H4 (cell line): Measurements from ENCODE around the gene SH3BGRL3. TPM values are rescaled to one million over a fixed set of nuclear protein-coding genes. Genes with fewer than 3 reads are reported as not detected.
"Not testable (repeated sequence)": the region's sequence is repeated elsewhere in the genome, so short reads cannot be mapped to it uniquely, and the experiment has no call there.

Source experiments
- DNase-seq: peaks from one replicate; pipeline ENCODE4 v3.0.0-alpha.2; 2015; ENCODE audit warnings: low spot score
- total RNA-seq: library from RNA; depleted of rRNA; stranded (reverse); fragments of >200 nt; shearing (Covaris generic); gene quantifications from 2 replicates; pipeline ENCODE4 v1.2.3, GENCODE V29; 2014; rRNA removed

Gene SH3BGRL3
- total RNA-seq, 1 experiment from 2014 or later, result 126 TPM

GRCh38 chr1:26317146-26317545, 37.3 kb downstream of the SH3BGRL3 start:
- DNase-seq, result no peak

GRCh38 chr1:26317612-26318337, 37.9 kb downstream of the SH3BGRL3 start, which contains the start of gene CD52:
TSS of gene CD52 (plus strand) at chr1:26317958. CDS start at chr1:26318018, 60 bp downstream.
- DNase-seq, result no peak

GRCh38 chr1:26318338-26319064, 38.6 kb downstream of the SH3BGRL3 start:
- DNase-seq, result no peak

- DNase-seq, result no peak
These were observed 41.0 kb downstream of the SH3BGRL3 start for GRCh38 chr1:26320896-26321295.

DNA sequence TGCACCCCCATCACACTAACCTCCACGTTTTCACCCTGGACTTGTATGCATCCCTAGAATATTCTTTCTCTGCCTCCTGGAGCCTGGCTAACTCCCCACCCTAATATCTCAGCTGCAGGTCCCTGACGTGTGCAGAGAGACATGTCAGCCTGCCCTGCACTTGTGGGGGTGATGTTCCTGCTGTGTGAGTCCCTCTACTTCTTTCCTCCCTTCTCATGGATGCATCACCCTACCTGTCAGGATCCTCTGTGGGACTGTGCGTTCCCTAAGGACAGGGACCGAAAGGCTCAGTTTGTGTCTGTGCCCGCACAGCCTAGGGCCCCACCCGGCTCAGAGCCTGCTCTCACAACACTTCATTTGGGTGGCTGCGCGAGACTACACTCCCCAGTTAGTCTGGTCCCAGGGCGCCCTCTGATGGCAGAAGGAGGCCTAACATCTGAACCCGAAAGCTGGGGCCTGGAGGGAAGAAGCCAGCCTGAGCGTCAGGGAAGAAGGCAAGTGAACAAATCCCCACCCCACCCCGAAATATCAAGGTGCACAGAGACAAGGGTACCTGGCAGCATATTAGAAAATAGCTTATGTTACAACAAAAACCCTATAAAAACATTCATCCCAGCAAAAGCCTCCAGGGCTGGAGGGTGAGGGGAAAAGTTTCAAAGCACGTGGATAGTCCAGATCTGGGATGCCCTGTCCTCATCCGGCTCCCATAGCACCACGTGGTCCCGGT, 41.6 kb downstream of the SH3BGRL3 start:
- DNase-seq, result peak; percentile 75

DNA sequence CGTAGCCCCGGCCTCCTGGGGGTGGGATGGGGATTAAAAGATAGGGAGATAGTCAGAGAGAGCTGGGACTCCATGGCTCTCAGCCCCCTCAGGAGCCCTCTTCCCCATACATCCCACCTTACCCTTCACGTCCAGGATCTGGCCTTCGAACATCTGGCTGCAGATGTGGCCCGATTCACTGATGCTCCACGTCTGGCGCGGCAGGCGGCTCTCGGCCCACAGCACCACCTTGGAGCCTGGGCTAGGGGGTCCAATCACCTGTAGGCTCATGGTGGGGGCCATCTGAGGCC, 42.1 kb downstream of the SH3BGRL3 start:
- DNase-seq, result no peak

- DNase-seq, result no peak
These were observed 43.5 kb downstream of the SH3BGRL3 start for GRCh38 chr1:26323382-26323781.

- no peak for DNase-seq
These were observed 44.7 kb downstream of the SH3BGRL3 start for GRCh38 chr1:26324550-26324949.

DNA sequence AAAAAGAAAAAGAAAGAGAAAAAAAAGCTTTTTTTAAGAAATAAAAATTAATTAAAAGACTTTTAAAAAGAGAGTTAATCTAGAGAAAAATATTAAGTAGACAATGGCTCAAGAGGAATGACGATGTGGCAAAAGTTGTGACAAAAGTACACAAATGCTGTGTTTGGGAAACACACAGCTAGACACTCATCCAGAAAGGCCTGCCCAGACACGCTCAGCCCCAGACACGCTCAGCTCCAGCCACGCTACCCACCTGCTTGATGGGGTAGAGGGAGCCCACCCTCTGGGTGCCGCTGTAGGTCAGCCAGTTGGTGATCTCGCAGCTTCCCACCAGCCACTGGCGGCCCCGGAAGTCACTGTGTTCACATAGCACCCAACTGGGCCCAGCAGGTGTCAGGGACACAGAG, 48.1 kb downstream of the SH3BGRL3 start:
- no peak for DNase-seq

DNA sequence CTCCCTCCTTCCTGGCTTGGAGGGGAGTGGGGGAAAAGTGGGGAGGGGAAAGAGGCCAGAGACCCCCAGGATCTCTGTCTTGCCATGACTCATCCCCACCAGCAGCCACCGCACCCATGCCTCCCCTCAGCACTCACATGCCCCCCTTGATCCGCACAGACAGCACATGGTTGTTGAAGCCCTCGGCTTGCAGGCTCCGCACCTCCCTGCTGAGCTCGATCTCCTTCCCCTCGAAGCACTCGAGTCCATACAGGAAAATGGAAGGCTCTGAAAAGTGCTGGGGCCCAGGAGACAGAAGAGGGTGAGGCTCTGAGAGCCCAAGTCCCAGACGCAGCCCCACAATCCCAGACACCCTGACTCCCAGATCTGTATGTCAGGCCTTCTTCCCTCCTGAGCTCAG, 48.7 kb downstream of the SH3BGRL3 start:
- no peak for DNase-seq

DNA sequence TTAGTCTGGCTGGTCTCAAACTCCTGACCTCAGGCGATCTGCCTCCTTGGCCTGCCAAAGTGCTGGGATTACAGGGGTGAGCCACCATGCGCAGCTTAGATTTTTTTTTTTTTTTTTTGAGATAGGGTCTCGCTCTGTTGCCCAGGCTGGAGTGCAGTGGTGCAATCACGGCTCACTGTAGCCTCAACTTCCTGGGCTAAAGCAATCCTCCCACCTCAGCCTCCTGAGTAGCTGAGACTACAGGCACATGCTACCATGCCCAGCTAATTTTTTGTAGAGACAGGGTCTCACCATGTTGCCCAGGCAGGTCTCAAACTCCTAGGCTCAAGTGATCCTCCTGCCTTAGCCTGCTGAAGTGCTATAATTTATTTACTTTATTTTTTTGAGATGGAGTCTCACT, 49.5 kb downstream of the SH3BGRL3 start:
- DNase-seq, result not testable (repeated sequence)

GRCh38 chr1:26330276-26330675, 50.4 kb downstream of the SH3BGRL3 start:
- DNase-seq, result no peak

Other genes with a start within 250 kb of the SH3BGRL3 start
- gene SLC30A2, start 234.0 kb upstream of the SH3BGRL3 start, total RNA-seq, result not detected in 2 replicates
- gene TRIM63, start 212.5 kb upstream of the SH3BGRL3 start, total RNA-seq, result not detected in 2 replicates
- 5.7 and 7.3 TPM in 2 replicates for gene PDIK1L, start 168.3 kb upstream of the SH3BGRL3 start, total RNA-seq
- gene FAM110D, start 121.0 kb upstream of the SH3BGRL3 start, total RNA-seq, result 0.04 and 0.12 TPM in 2 replicates
- not detected in 2 replicates for gene C1orf232, start 111.1 kb upstream of the SH3BGRL3 start, total RNA-seq
- 27.4 and 41.0 TPM in 2 replicates for gene ZNF593, start 110.2 kb upstream of the SH3BGRL3 start, total RNA-seq
- not detected in 2 replicates for gene ZNF593OS, start 108.3 kb upstream of the SH3BGRL3 start, total RNA-seq
- gene CNKSR1, start 102.6 kb upstream of the SH3BGRL3 start, total RNA-seq, result not detected in 2 replicates
- gene CATSPER4, start 89.5 kb upstream of the SH3BGRL3 start, total RNA-seq, result not detected in 2 replicates
- gene CEP85, start 45.9 kb upstream of the SH3BGRL3 start, total RNA-seq, result 18.1 and 21.3 TPM in 2 replicates
- gene UBXN11, start 26.6 kb downstream of the SH3BGRL3 start, total RNA-seq, result 0.74 and 3.8 TPM in 2 replicates
- 3.0 TPM in 1 of 2 replicates, not detected in the other for gene CD52, start 37.9 kb downstream of the SH3BGRL3 start, total RNA-seq
- not detected in 2 replicates for gene CRYBG2, start 74.0 kb downstream of the SH3BGRL3 start, total RNA-seq
- gene ZNF683, start 92.7 kb downstream of the SH3BGRL3 start, total RNA-seq, result not detected in 2 replicates
- not detected in 2 replicates for gene LIN28A, start 130.7 kb downstream of the SH3BGRL3 start, total RNA-seq
- gene DHDDS, start 152.2 kb downstream of the SH3BGRL3 start, total RNA-seq, result 24.6 and 39.4 TPM in 2 replicates
- gene HMGN2, start 192.4 kb downstream of the SH3BGRL3 start, total RNA-seq, result 955 and 1,224 TPM in 2 replicates
- gene RPS6KA1, start 249.7 kb downstream of the SH3BGRL3 start, total RNA-seq, result 34.5 and 36.4 TPM in 2 replicates